Sigmoid colon (tissue), 4 donors: Measurements from ENCODE around the gene GABBR2.

Experiments
- POLR2A ChIP-seq, 2 donors: fragments of 450-650 bp; IDR thresholded peaks; one replicate each; pipeline ENCODE4 v1.6.1; 2016; ENCODE audit warnings: antibody characterized with exemption in 2 of 2, mild to moderate bottlenecking in 2 of 2, moderate library complexity in 2 of 2
- POLR2AphosphoS5 ChIP-seq, 4 donors: sonication (generic); formaldehyde crosslinking; IDR thresholded peaks; one replicate each; pipeline ENCODE4 v1.6.1; 2017; ENCODE audit warnings: antibody characterized with exemption in 4 of 4
- TF ChIP-seq, protein P1 (sequence below), 4 experiments: fragments of 450-650 bp in 3 of 4; fragments of 200-600 bp in 1 of 4; IDR thresholded peaks; one replicate each; pipeline ENCODE4 v1.5.1; 2016 to 2019; ENCODE audit warnings: antibody characterized with exemption in 4 of 4, mild to moderate bottlenecking in 3 of 4, moderate library complexity in 2 of 4

- TF ChIP-seq POLR2A (IDR thresholded peaks at IDR 0.05) (no peak), POLR2AphosphoS5 (IDR thresholded peaks at IDR 0.05) (no peak)
- TF ChIP-seq, protein P1, sequence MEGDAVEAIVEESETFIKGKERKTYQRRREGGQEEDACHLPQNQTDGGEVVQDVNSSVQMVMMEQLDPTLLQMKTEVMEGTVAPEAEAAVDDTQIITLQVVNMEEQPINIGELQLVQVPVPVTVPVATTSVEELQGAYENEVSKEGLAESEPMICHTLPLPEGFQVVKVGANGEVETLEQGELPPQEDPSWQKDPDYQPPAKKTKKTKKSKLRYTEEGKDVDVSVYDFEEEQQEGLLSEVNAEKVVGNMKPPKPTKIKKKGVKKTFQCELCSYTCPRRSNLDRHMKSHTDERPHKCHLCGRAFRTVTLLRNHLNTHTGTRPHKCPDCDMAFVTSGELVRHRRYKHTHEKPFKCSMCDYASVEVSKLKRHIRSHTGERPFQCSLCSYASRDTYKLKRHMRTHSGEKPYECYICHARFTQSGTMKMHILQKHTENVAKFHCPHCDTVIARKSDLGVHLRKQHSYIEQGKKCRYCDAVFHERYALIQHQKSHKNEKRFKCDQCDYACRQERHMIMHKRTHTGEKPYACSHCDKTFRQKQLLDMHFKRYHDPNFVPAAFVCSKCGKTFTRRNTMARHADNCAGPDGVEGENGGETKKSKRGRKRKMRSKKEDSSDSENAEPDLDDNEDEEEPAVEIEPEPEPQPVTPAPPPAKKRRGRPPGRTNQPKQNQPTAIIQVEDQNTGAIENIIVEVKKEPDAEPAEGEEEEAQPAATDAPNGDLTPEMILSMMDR (IDR thresholded peaks at IDR 0.05) = no peak
These were observed 229.3 kb downstream of the GABBR2 start for GRCh38 chr9:98479449-98479848.
